SK-N-SH treated with all-trans-retinoic acid at 6 μM for 48 hours (cell line): ENCODE data around the gene NECAB3.

ENCODE experiments used
- ATAC-seq: fragments of 200-7000 bp; cut with Tn5 transposase; 3 replicates; pipeline ENCODE4 v1.9.1; 2020; ENCODE audit warnings: mild to moderate bottlenecking, moderate library complexity
- BACH2 ChIP-seq: fragments of 250-450 bp; sonication (Bioruptor Pico); IDR thresholded peaks from 2 replicates; pipeline ENCODE4 v1.9.0; 2021; ENCODE audit warnings: mild to moderate bottlenecking, borderline replicate concordance
- CREB5 ChIP-seq: fragments of 250-450 bp; sonication (Bioruptor Pico); IDR thresholded peaks from 2 replicates; pipeline ENCODE4 v1.5.1; 2020; ENCODE audit warnings: low read depth, mild to moderate bottlenecking, moderate library complexity
- ESRRG ChIP-seq: fragments of 250-450 bp; sonication (Bioruptor Pico); IDR thresholded peaks from 2 replicates; pipeline ENCODE4 v1.6.1; 2021; ENCODE audit warnings: mild to moderate bottlenecking
- ISL1 ChIP-seq: fragments of 250-450 bp; sonication (Bioruptor Pico); IDR thresholded peaks from 2 replicates; pipeline ENCODE4 v2.1.2; 2022; ENCODE audit warnings: mild to moderate bottlenecking, moderate library complexity
- OSR1 ChIP-seq: fragments of 250-450 bp; sonication (Bioruptor Pico); IDR thresholded peaks from 2 replicates; pipeline ENCODE4 v1.8.0; 2022; ENCODE audit warnings: moderate library complexity, mild to moderate bottlenecking, inconsistent platforms
- PATZ1 ChIP-seq: fragments of 250-450 bp; sonication (Bioruptor Pico); IDR thresholded peaks from 2 replicates; pipeline ENCODE4 v1.8.0; 2020; ENCODE audit warnings: mild to moderate bottlenecking, moderate library complexity, borderline replicate concordance
- PPARA ChIP-seq: fragments of 250-450 bp; sonication (Bioruptor Pico); IDR thresholded peaks from 2 replicates; pipeline ENCODE4 v1.5.0; 2020; ENCODE audit warnings: mild to moderate bottlenecking, borderline replicate concordance
- RARB ChIP-seq: fragments of 250-450 bp; sonication (Bioruptor Pico); IDR thresholded peaks from 2 replicates; pipeline ENCODE4 v1.8.0; 2021; ENCODE audit warnings: mild to moderate bottlenecking, moderate library complexity
- SNAI2 ChIP-seq: fragments of 250-450 bp; sonication (Bioruptor Pico); IDR thresholded peaks from 2 replicates; pipeline ENCODE4 v1.5.0; 2020; ENCODE audit warnings: mild to moderate bottlenecking, moderate library complexity
- TCF4 ChIP-seq: fragments of 250-450 bp; sonication (Bioruptor Pico); IDR thresholded peaks from 2 replicates; pipeline ENCODE4 v1.8.0; 2021; ENCODE audit warnings: mild to moderate bottlenecking, moderate library complexity, borderline replicate concordance
- TOX ChIP-seq: fragments of 250-450 bp; sonication (Bioruptor Pico); IDR thresholded peaks from 2 replicates; pipeline ENCODE4 v1.8.0; 2021; ENCODE audit warnings: mild to moderate bottlenecking, moderate library complexity, borderline replicate concordance
- ZC3H10 ChIP-seq: fragments of 250-450 bp; sonication (Bioruptor Pico); IDR thresholded peaks from 2 replicates; pipeline ENCODE4 v1.5.1; 2021; ENCODE audit warnings: mild to moderate bottlenecking, moderate library complexity
- ZFP3 ChIP-seq: fragments of 250-450 bp; sonication (Bioruptor Pico); IDR thresholded peaks from 2 replicates; pipeline ENCODE4 v1.5.0; 2020; ENCODE audit warnings: mild to moderate bottlenecking, moderate library complexity
- ZFP30 ChIP-seq: fragments of 450-650 bp; formaldehyde crosslinking; IDR thresholded peaks from 2 replicates; pipeline ENCODE4 v1.5.0; 2022; ENCODE audit warnings: mild to moderate bottlenecking, moderate library complexity
- ZNF565 ChIP-seq: fragments of 450-650 bp; formaldehyde crosslinking; conservative IDR thresholded peaks from 2 replicates; pipeline ENCODE4 v1.5.0; 2020; ENCODE audit warnings: low read depth, mild to moderate bottlenecking, moderate library complexity
- ZNF70 ChIP-seq: fragments of 450-650 bp; formaldehyde crosslinking; IDR thresholded peaks from 2 replicates; pipeline ENCODE4 v1.5.0; 2020; ENCODE audit warnings: mild to moderate bottlenecking, moderate library complexity
- ZNF8 ChIP-seq: fragments of 450-650 bp; formaldehyde crosslinking; IDR thresholded peaks from 2 replicates; pipeline ENCODE4 v1.5.0; 2020; ENCODE audit warnings: mild to moderate bottlenecking, moderate library complexity
- TF ChIP-seq, protein P1 (sequence below): fragments of 250-450 bp; sonication (Bioruptor Pico); IDR thresholded peaks from 2 replicates; pipeline ENCODE4 v1.5.1; 2021; ENCODE audit warnings: mild to moderate bottlenecking, moderate library complexity

The NECAB3 gene

GRCh38 chr20:33673114-33673409 is 1.2 kb downstream of the NECAB3 start:
- TF ChIP-seq, protein P1, sequence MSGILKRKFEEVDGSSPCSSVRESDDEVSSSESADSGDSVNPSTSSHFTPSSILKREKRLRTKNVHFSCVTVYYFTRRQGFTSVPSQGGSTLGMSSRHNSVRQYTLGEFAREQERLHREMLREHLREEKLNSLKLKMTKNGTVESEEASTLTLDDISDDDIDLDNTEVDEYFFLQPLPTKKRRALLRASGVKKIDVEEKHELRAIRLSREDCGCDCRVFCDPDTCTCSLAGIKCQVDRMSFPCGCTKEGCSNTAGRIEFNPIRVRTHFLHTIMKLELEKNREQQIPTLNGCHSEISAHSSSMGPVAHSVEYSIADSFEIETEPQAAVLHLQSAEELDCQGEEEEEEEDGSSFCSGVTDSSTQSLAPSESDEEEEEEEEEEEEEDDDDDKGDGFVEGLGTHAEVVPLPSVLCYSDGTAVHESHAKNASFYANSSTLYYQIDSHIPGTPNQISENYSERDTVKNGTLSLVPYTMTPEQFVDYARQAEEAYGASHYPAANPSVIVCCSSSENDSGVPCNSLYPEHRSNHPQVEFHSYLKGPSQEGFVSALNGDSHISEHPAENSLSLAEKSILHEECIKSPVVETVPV, result no peak
- TF ChIP-seq TOX, result no peak
- TF ChIP-seq PPARA (CRISPR knock-in tag), result no peak
- TF ChIP-seq ZFP30, result no peak
- no peak for ATAC-seq

- ATAC-seq, result no peak
- TF ChIP-seq CREB5 (CRISPR knock-in tag) (no peak), ZC3H10 (no peak), OSR1 (CRISPR knock-in tag) (no peak), TOX (no peak), RARB (no peak), ZNF70 (CRISPR knock-in tag) (no peak), ZFP30 (no peak), BACH2 (CRISPR knock-in tag) (no peak), ZNF8 (CRISPR knock-in tag) (no peak)
- TF ChIP-seq, protein P1, result no peak
These were observed 1.7 kb downstream of the NECAB3 start for GRCh38 chr20:33672426-33673113.

DNA sequence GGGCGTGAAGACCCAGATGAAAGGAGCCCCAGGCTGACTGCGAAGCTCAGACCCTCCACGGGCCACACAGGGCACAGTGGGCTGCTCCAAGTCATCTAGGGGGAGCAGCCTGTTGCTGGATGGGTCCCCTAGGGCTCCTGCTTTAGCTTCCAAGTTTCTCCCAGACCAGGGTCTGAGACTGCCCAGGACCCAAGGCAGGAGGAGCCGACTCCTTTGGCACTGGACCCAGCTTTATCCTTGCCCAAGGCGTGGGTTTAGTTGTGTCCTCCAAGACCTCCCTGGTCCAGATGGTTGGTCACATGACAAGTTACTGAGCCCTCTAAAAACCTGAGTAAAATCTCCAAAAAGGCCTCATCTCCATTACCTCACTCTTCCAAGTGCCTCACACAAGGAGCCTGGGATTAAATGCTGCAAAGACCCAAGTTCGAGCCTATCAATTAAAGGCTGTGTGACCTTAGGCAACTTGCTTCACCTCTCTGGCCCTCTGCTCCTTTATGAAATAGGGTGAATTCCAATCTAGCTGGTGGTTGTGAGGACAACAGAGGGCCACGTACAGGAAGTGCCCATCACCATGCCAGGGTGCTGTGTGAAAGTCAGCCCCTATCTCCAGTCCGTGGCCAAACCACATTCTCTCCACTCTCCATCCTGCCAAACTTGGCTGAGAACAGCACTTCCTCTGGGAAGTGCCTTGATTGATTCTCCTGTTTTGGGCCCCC is 2.5 kb downstream of the NECAB3 start:
- no peak for TF ChIP-seq ISL1 (CRISPR knock-in tag)
- no peak for TF ChIP-seq ZNF70 (CRISPR knock-in tag)
- no peak for TF ChIP-seq RARB
- TF ChIP-seq, protein P1, result no peak
- no peak for TF ChIP-seq ZC3H10
- no peak for ATAC-seq

GRCh38 chr20:33670715-33671499 is 3.3 kb downstream of the NECAB3 start:
- TF ChIP-seq ZFP30 (no peak), BACH2 (CRISPR knock-in tag) (no peak), RARB (no peak), ESRRG (CRISPR knock-in tag) (no peak), ZNF565 (CRISPR knock-in tag) (no peak), PPARA (CRISPR knock-in tag) (no peak), SNAI2 (no peak), ZC3H10 (no peak), ZFP3 (CRISPR knock-in tag) (no peak), PATZ1 (CRISPR knock-in tag) (no peak), TCF4 (CRISPR knock-in tag) (no peak)
- no peak for ATAC-seq
